RWPE1 (cell line): Measurements from ENCODE around the gene CCDC201.
"Not testable (repeated sequence)": the region's sequence is repeated elsewhere in the genome, so short reads cannot be mapped to it uniquely, and the experiment has no call there.

Source experiments
- CTCF ChIA-PET: fragments of 350-600 bp; sonication (Branson Sonifier 250); formaldehyde crosslinking; extraction: SDS; loops from one replicate; lab custom pipeline; 2021; lab: Yijun Ruan, JAX
- POLR2A ChIA-PET: fragments of 400-600 bp; formaldehyde crosslinking; extraction: SDS; loops from one replicate; lab custom pipeline; 2020; ENCODE audit warnings: antibody characterized with exemption; ENCODE audit not compliant: low non-redundant PET; lab: Yijun Ruan, JAX
- DNase-seq: peaks from one replicate; pipeline ENCODE4 v3.0.0; 2012; ENCODE audit warnings: low spot score
- H3K27ac ChIP-seq: fragments of 450-650 bp; 2 replicates; pipeline ENCODE4 v1.5.1; 2017
- CTCF ChIP-seq: fragments of 450-650 bp; conservative IDR thresholded peaks from 2 replicates; pipeline ENCODE4 v1.5.1; 2017; ENCODE audit warnings: low read depth, mild to moderate bottlenecking

CCDC201 gene

GRCh38 chr7:45818763-45819162 is 54.1 kb downstream of the CCDC201 start:
- DNase-seq, CTCF ChIA-PET, POLR2A ChIA-PET, H3K27ac ChIP-seq: not testable (repeated sequence)

- DNase-seq, POLR2A ChIA-PET, H3K27ac ChIP-seq, CTCF ChIA-PET: not testable (repeated sequence)
These were observed 55.0 kb downstream of the CCDC201 start for GRCh38 chr7:45817913-45818312.

- H3K27ac ChIP-seq, DNase-seq, POLR2A ChIA-PET, CTCF ChIA-PET: not testable (repeated sequence)
These were observed 55.9 kb downstream of the CCDC201 start for GRCh38 chr7:45817016-45817415.

GRCh38 chr7:45814216-45815118 is 58.4 kb downstream of the CCDC201 start:
- DNase-seq, H3K27ac ChIP-seq, CTCF ChIA-PET, POLR2A ChIA-PET: not testable (repeated sequence)

GRCh38 chr7:45813771-45814170 is 59.1 kb downstream of the CCDC201 start:
- CTCF ChIA-PET, H3K27ac ChIP-seq, POLR2A ChIA-PET, DNase-seq: not testable (repeated sequence)

GRCh38 chr7:45812946-45813345 is 59.9 kb downstream of the CCDC201 start:
- TF ChIP-seq CTCF, result no peak
- CTCF ChIA-PET, result no interaction called here
- H3K27ac ChIP-seq, result no peak overlapping the region
- POLR2A ChIA-PET, result no interaction called here
- no peak for DNase-seq

GRCh38 chr7:45811652-45812234 is 61.1 kb downstream of the CCDC201 start:
- DNase-seq, H3K27ac ChIP-seq, POLR2A ChIA-PET, CTCF ChIA-PET: not testable (repeated sequence)

- H3K27ac ChIP-seq, POLR2A ChIA-PET, CTCF ChIA-PET, DNase-seq: not testable (repeated sequence)
These were observed 62.4 kb downstream of the CCDC201 start for GRCh38 chr7:45810451-45811005.
